ENCODE measurements around the gene SUGCT.

GRCh38 chr7:40827222-40828085 is 692.6 kb downstream of the SUGCT start:
- TF ChIP-seq TAF1 (IDR thresholded peaks at IDR 0.05; ENCODE audit: borderline replicate concordance, insufficient read depth, low read length) (peak; percentile 14; the same call in 1 of the 2 replicates), POLR2AphosphoS5 (IDR thresholded peaks at IDR 0.05; ENCODE audit: low read depth, low read length) (no peak; the same call in 1 of the 2 replicates)
